ENCODE measurements around the gene SLC22A17. TPM values are rescaled to one million over a fixed set of nuclear protein-coding genes. Genes with fewer than 3 reads are reported as not detected.
"Not testable (repeated sequence)": the region's sequence is repeated elsewhere in the genome, so short reads cannot be mapped to it uniquely, and the experiment has no call there.

The SLC22A17 gene
- total RNA-seq, 1 donor from 2014 or later = 12.1 TPM

GRCh38 chr14:23339506-23340268, 13.0 kb downstream of the SLC22A17 start:
- H3K4me1 ChIP-seq = no peaks in the 10 kb centered on the region
- no peaks in the 10 kb centered on the region for H3K9me3 ChIP-seq
- H3K27ac ChIP-seq = no peak overlapping the region
- H3K36me3 ChIP-seq = no peaks in the 10 kb centered on the region
- DNase-seq (no peak), ATAC-seq (no peak)
- TF ChIP-seq, protein P1, sequence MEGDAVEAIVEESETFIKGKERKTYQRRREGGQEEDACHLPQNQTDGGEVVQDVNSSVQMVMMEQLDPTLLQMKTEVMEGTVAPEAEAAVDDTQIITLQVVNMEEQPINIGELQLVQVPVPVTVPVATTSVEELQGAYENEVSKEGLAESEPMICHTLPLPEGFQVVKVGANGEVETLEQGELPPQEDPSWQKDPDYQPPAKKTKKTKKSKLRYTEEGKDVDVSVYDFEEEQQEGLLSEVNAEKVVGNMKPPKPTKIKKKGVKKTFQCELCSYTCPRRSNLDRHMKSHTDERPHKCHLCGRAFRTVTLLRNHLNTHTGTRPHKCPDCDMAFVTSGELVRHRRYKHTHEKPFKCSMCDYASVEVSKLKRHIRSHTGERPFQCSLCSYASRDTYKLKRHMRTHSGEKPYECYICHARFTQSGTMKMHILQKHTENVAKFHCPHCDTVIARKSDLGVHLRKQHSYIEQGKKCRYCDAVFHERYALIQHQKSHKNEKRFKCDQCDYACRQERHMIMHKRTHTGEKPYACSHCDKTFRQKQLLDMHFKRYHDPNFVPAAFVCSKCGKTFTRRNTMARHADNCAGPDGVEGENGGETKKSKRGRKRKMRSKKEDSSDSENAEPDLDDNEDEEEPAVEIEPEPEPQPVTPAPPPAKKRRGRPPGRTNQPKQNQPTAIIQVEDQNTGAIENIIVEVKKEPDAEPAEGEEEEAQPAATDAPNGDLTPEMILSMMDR (IDR thresholded peaks at IDR 0.05) = no peak
- intact Hi-C loops (cut with DNase I) = no loop called here
- peaks cover 4% of the 10 kb centered on the region for H3K27me3 ChIP-seq
- no peak overlapping the region for H3K4me3 ChIP-seq

- Histone ChIP-seq H3K36me3 (no peaks in the 10 kb centered on the region), H3K4me1 (no peaks in the 10 kb centered on the region), H3K27ac (no peak overlapping the region), H3K4me3 (no peak overlapping the region), H3K9me3 (no peaks in the 10 kb centered on the region), H3K27me3 (no peaks in the 10 kb centered on the region)
- TF ChIP-seq, protein P1 (IDR thresholded peaks at IDR 0.05) = no peak
- intact Hi-C loops (cut with DNase I) = no loop called here
- ATAC-seq (no peak), DNase-seq (no peak)
These were observed 17.1 kb downstream of the SLC22A17 start for GRCh38 chr14:23335623-23336022.

- no peak overlapping the region for H3K4me3 ChIP-seq
- H3K27me3 ChIP-seq = no peaks in the 10 kb centered on the region
- no peaks in the 10 kb centered on the region for H3K9me3 ChIP-seq
- peaks cover 6% of the 10 kb centered on the region for H3K4me1 ChIP-seq
- intact Hi-C loops (cut with DNase I) = loop anchor here (5.0 kb wide), 1 partner anchor 49 kb away; the partner anchor contains the start of gene CMTM5
- peaks cover 26% of the 10 kb centered on the region for H3K36me3 ChIP-seq
- TF ChIP-seq, protein P1 (IDR thresholded peaks at IDR 0.05) = peak; percentile 89
- DNase-seq (no peak), ATAC-seq (peak; percentile 91)
- no peak overlapping the region for H3K27ac ChIP-seq
These were observed 24.5 kb downstream of the SLC22A17 start for GRCh38 chr14:23327947-23328744.

DNA sequence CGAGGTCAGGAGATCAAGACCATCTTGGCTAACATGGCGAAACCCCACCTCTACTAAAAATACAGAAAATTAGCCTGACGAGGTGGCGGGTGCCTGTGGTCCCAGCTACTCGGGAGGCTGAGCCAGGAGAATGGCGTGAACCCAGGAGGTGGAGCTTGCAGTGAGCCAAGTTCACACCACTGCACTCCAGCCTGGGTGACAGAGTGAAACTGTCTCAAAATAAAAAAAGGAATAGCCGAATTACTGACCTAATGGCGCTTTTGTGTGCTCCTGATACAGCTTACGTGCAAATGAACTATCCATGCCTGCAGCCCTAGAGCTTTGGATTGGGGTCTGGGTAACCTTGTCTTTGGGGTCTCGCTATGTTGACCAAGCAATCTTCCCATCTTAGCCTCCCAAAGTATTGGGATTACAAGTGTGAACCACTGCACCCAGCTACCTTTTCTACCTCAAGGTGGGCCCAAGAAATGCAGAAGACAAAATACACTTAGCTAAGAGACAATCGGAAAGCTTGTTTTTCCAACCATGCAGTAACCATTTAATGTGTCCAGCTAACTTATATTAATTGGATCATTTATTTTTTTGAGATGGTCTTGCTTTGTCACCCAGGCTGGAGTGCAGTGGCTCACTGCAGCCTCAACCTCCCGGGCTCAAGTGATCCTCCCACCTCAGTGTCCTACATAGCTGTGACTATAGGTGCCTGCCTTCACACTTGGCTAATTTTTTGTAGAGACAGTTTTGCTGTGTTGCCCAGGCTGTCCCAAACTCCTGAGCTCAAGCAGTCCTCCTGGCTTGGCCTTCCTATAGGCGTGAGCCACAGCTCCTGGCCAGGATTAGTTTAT, 26.0 kb downstream of the SLC22A17 start:
- no peak for ATAC-seq
- peaks cover 29% of the 10 kb centered on the region for H3K36me3 ChIP-seq
- H3K27me3 ChIP-seq = no peaks in the 10 kb centered on the region
- DNase-seq = no peak
- H3K4me3 ChIP-seq = no peak overlapping the region
- TF ChIP-seq, protein P1 (IDR thresholded peaks at IDR 0.05) = no peak
- peaks cover 15% of the 10 kb centered on the region for H3K4me1 ChIP-seq
- H3K9me3 ChIP-seq = no peaks in the 10 kb centered on the region
- no peak overlapping the region for H3K27ac ChIP-seq
- intact Hi-C loops (cut with DNase I) = loop anchor here (5.0 kb wide), 1 partner anchor 51 kb away; the partner anchor contains the start of gene CMTM5

DNA sequence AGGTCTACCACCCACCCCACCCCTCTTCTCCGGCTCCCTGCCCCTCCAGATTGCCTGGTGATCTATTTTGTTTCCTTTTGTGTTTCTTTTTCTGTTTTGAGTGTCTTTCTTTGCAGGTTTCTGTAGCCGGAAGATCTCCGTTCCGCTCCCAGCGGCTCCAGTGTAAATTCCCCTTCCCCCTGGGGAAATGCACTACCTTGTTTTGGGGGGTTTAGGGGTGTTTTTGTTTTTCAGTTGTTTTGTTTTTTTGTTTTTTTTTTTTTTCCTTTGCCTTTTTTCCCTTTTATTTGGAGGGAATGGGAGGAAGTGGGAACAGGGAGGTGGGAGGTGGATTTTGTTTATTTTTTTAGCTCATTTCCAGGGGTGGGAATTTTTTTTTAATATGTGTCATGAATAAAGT, 26.9 kb downstream of the SLC22A17 start:
- intact Hi-C loops (cut with DNase I) = loop anchor here (5.0 kb wide), 1 partner anchor 52 kb away; the partner anchor contains the start of gene CMTM5
- Histone ChIP-seq H3K36me3 (peaks cover 29% of the 10 kb centered on the region), H3K4me1 (peaks cover 15% of the 10 kb centered on the region)
- DNase-seq, H3K4me3 ChIP-seq, H3K27ac ChIP-seq, H3K27me3 ChIP-seq, H3K9me3 ChIP-seq, ATAC-seq: not testable (repeated sequence)
